Measurements from ENCODE around the gene TSC22D4.

- TF ChIP-seq YY1 (IDR thresholded peaks at IDR 0.05; ENCODE audit: low read depth) (no peak), CTCF (IDR thresholded peaks at IDR 0.05) (no peak), REST (IDR thresholded peaks at IDR 0.05; ENCODE audit: low read depth, low read length) (no peak), USF2 (IDR thresholded peaks at IDR 0.05; ENCODE audit: borderline replicate concordance, low read depth, low read length) (no peak), TCF12 (IDR thresholded peaks at IDR 0.05) (no peak)
Observed at GRCh38 chr7:100504887-100505611, 26.0 kb upstream of the TSC22D4 start.
